ENCODE measurements around the gene ITGA3. TPM values are rescaled to one million over a fixed set of nuclear protein-coding genes. Genes with fewer than 3 reads are reported as not detected.

Gene ITGA3
- total RNA-seq, 1 experiment from 2014 or later = 22.5 TPM

GRCh38 chr17:50127697-50128361 is 71.9 kb downstream of the ITGA3 start:
- peak overlapping the region; percentile 1 for H3K4me2 ChIP-seq (ENCODE audit: insufficient read depth, insufficient read length, low read length)
- peaks cover 42% of the 10 kb centered on the region for H3K27me3 Mint-ChIP-seq (ENCODE audit: low read depth)

More at GRCh38 chr17:50127697-50128361, 71.9 kb downstream of the ITGA3 start:
- Histone ChIP-seq H3K4ac (ENCODE audit: low read depth, low read length) (no peak overlapping the region), H2BK120ac (ENCODE audit: low read depth, low read length, poor library complexity, severe bottlenecking) (no peak overlapping the region), H2BK5ac (ENCODE audit: insufficient read length, low read length) (no peak overlapping the region), H4K20me1 (ENCODE audit: control insufficient read depth, insufficient read depth, insufficient read length) (no peaks in the 10 kb centered on the region), H3K4me1 (ENCODE audit: insufficient read depth, low read length) (peaks cover 8% of the 10 kb centered on the region; the same call in 1 of the 2 replicates), H2BK12ac (ENCODE audit: insufficient read length, low read depth, low read length) (no peak overlapping the region), H3K79me2 (ENCODE audit: insufficient read depth, low read length) (no peaks in the 10 kb centered on the region), H2AK5ac (ENCODE audit: insufficient read length, low read length) (no peak overlapping the region), H3K14ac (ENCODE audit: insufficient read depth, low read length) (no peak overlapping the region), H3K27me3 (ENCODE audit: insufficient read depth, low read length) (no peaks in the 10 kb centered on the region; the same call in 1 of the 2 replicates), H2BK15ac (ENCODE audit: low read depth, low read length) (no peak overlapping the region), H3K27ac (ENCODE audit: insufficient read length, low read depth, low read length) (no peak overlapping the region), H4K91ac (ENCODE audit: insufficient read length, low read depth, low read length) (no peak overlapping the region), H3K18ac (ENCODE audit: insufficient read length, low read depth, low read length) (no peak overlapping the region), H3K79me1 (ENCODE audit: insufficient read depth, low read depth, low read length, poor library complexity, severe bottlenecking) (no peaks in the 10 kb centered on the region), H4K5ac (ENCODE audit: insufficient read length, low read depth, low read length) (no peak overlapping the region), H3T11ph (ENCODE audit: low read length) (no peak overlapping the region), H2BK20ac (ENCODE audit: low read depth, low read length, poor library complexity, severe bottlenecking) (no peak overlapping the region), H3K23me2 (ENCODE audit: insufficient read length, low read depth, low read length, poor library complexity, severe bottlenecking) (peaks cover 12% of the 10 kb centered on the region), H2AFZ (ENCODE audit: low read length) (no peak overlapping the region), H3K9me3 (ENCODE audit: control insufficient read depth, low read depth, low read length) (no peaks in the 10 kb centered on the region), H3K56ac (ENCODE audit: insufficient read length, low read depth, low read length) (no peak overlapping the region), H4K8ac (replicated peaks; ENCODE audit: insufficient read length, low read depth, low read length) (no peak overlapping the region), H3K23ac (ENCODE audit: insufficient read length, low read depth, low read length) (no peak overlapping the region), H3K9ac (ENCODE audit: extremely low read depth, insufficient read length, low read length) (no peak overlapping the region)
- DNase-seq = no peak
- peak overlapping the region in 1 of 3 experiments; percentile 96; a peak in 2 of 7 replicates for H3K27ac Mint-ChIP-seq
- H3K4me3 Mint-ChIP-seq = peak overlapping the region in 1 of 2 experiments; percentile 93; a peak in 3 of 5 replicates
- peaks cover 36 to 59% of the 10 kb centered on the region in 2 experiments for H3K4me1 Mint-ChIP-seq
- TF ChIP-seq CTCF (conservative IDR thresholded peaks at IDR 0.05) = no peak
- no peaks in the 10 kb centered on the region; a peak in 1 of 7 replicates for H3K36me3 Mint-ChIP-seq (ENCODE audit: insufficient read depth in 1 of 3, low read depth in 3 of 3)
- H3K9me3 Mint-ChIP-seq = no peaks in the 10 kb centered on the region; a peak in 1 of 5 replicates
- WGBS (ENCODE audit: extremely low coverage, insufficient read length, low lambda C conversion rate) = no CpG with 5 or more reads among the region's 6 CpGs
